WTC11 (cell line): Measurements from ENCODE around the gene WIPF3.

ENCODE experiments used
- ATF1 ChIP-seq: sonication (generic); formaldehyde crosslinking; IDR thresholded peaks from 2 replicates; pipeline ENCODE4 v1.8.1; 2023; ENCODE audit warnings: mild to moderate bottlenecking, moderate library complexity, missing genetic modification reagents
- CREM ChIP-seq: sonication (generic); formaldehyde crosslinking; IDR thresholded peaks from 2 replicates; pipeline ENCODE4 v1.8.1; 2022; ENCODE audit warnings: mild to moderate bottlenecking, missing genetic modification reagents, moderate library complexity
- CTCF ChIP-seq: fragments of 200-600 bp; IDR thresholded peaks from 2 replicates; pipeline ENCODE4 v1.8.0; 2022; ENCODE audit warnings: antibody characterized with exemption
- ELF4 ChIP-seq: sonication (generic); formaldehyde crosslinking; IDR thresholded peaks from 2 replicates; pipeline ENCODE4 v1.8.1; 2022; ENCODE audit warnings: low read depth, mild to moderate bottlenecking, moderate library complexity, missing genetic modification reagents
- RORB ChIP-seq: fragments of 250-450 bp; sonication (Bioruptor Pico); IDR thresholded peaks from 2 replicates; pipeline ENCODE4 v1.9.0; 2021; ENCODE audit warnings: mild to moderate bottlenecking
- SP1 ChIP-seq: sonication (generic); formaldehyde crosslinking; conservative IDR thresholded peaks from 2 replicates; pipeline ENCODE4 v1.8.1; 2022; ENCODE audit warnings: missing genetic modification reagents
- ZBTB43 ChIP-seq: sonication (generic); formaldehyde crosslinking; IDR thresholded peaks from 2 replicates; pipeline ENCODE4 v1.8.1; 2023; ENCODE audit warnings: mild to moderate bottlenecking, missing genetic modification reagents
- ZMAT4 ChIP-seq: fragments of 250-450 bp; sonication (Bioruptor Pico); IDR thresholded peaks from 2 replicates; pipeline ENCODE4 v1.9.0; 2021; ENCODE audit warnings: mild to moderate bottlenecking
- ZNF263 ChIP-seq: sonication (generic); formaldehyde crosslinking; IDR thresholded peaks from 2 replicates; pipeline ENCODE4 v1.8.1; 2022; ENCODE audit warnings: low read depth, mild to moderate bottlenecking, moderate library complexity, missing genetic modification reagents
- ZNF423 ChIP-seq: fragments of 250-450 bp; sonication (Bioruptor Pico); IDR thresholded peaks from 2 replicates; pipeline ENCODE4 v2.1.2; 2022; ENCODE audit warnings: mild to moderate bottlenecking, moderate library complexity
- TF ChIP-seq, protein P1 (sequence below): sonication (generic); formaldehyde crosslinking; conservative IDR thresholded peaks from 2 replicates; pipeline ENCODE4 v1.8.1; 2022; ENCODE audit warnings: mild to moderate bottlenecking, missing genetic modification reagents

DNA sequence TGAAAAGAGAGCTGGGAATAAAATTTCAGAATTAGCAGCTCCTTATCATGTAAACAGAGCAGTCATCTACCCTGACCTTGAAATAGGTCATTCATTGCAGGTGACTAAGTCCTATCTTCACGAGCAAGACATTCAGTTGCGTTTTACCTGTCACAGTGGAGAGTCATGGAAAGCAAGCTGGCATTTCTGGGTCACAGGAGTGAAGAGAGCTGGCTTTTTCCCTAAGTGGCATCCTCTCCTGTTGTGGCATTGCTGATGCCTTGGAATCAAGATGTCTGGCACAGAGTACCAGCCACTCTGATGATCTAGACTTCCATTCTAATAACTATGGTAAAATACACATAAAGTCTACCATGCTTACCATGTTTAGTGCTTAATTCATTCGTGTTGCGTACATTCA is 112.5 kb downstream of the WIPF3 start:
- TF ChIP-seq, protein P1, sequence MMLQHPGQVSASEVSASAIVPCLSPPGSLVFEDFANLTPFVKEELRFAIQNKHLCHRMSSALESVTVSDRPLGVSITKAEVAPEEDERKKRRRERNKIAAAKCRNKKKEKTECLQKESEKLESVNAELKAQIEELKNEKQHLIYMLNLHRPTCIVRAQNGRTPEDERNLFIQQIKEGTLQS (CRISPR knock-in tag), result no peak
- TF ChIP-seq CTCF (no peak), CREM (no peak), RORB (CRISPR knock-in tag) (no peak), ZNF263 (CRISPR knock-in tag) (no peak), ATF1 (CRISPR knock-in tag) (no peak), ZBTB43 (CRISPR knock-in tag) (no peak), ZMAT4 (no peak), SP1 (no peak), ZNF423 (CRISPR knock-in tag) (no peak), ELF4 (no peak)
